H9 (cell line): ENCODE measurements around the gene NOX5. TPM values are rescaled to one million over a fixed set of nuclear protein-coding genes. Genes with fewer than 3 reads are reported as not detected.

ENCODE experiments used
- DNase-seq: peaks from one replicate; pipeline ENCODE4 v3.0.0-alpha.2; 2017
- H2AFZ ChIP-seq: one replicate; pipeline ENCODE4 v1.6.1; 2013; ENCODE audit warnings: mild to moderate bottlenecking, low read length, control low read depth, moderate library complexity
- H2AK5ac ChIP-seq: 2 replicates; pipeline ENCODE4 v1.6.1; 2013; ENCODE audit warnings: low read length, control low read depth, mixed read lengths; ENCODE audit not compliant: insufficient read length
- H2BK120ac ChIP-seq: one replicate; pipeline ENCODE4 v1.6.1; 2013; ENCODE audit warnings: low read depth, mild to moderate bottlenecking, low read length, control low read depth, inconsistent platforms; ENCODE audit not compliant: poor library complexity, severe bottlenecking
- H2BK12ac ChIP-seq: 2 replicates; pipeline ENCODE4 v1.6.1; 2013; ENCODE audit warnings: low read length, control low read depth, mixed read lengths, low read depth; ENCODE audit not compliant: insufficient read length
- H2BK15ac ChIP-seq: 2 replicates; pipeline ENCODE4 v1.6.1; 2013; ENCODE audit warnings: low read depth, low read length, control low read depth
- H2BK20ac ChIP-seq: one replicate; pipeline ENCODE4 v1.6.1; 2013; ENCODE audit warnings: low read depth, mild to moderate bottlenecking, low read length, control low read depth, inconsistent platforms; ENCODE audit not compliant: poor library complexity, severe bottlenecking
- H2BK5ac ChIP-seq: 2 replicates; pipeline ENCODE4 v1.6.1; 2013; ENCODE audit warnings: low read length, control low read depth, mixed read lengths; ENCODE audit not compliant: insufficient read length
- H3K14ac ChIP-seq: 2 replicates; pipeline ENCODE4 v1.6.1; 2013; ENCODE audit warnings: low read length, control low read depth; ENCODE audit not compliant: insufficient read depth
- H3K18ac ChIP-seq: 2 replicates; pipeline ENCODE4 v1.6.1; 2013; ENCODE audit warnings: low read depth, mild to moderate bottlenecking, mixed read lengths, low read length, control low read depth; ENCODE audit not compliant: insufficient read length
- H3K23ac ChIP-seq: 2 replicates; pipeline ENCODE4 v1.6.1; 2013; ENCODE audit warnings: low read length, control low read depth, mixed read lengths, low read depth; ENCODE audit not compliant: insufficient read length
- H3K23me2 ChIP-seq: 2 replicates; pipeline ENCODE4 v1.6.1; 2013; ENCODE audit warnings: low read depth, mild to moderate bottlenecking, mixed read lengths, low read length, control low read depth; ENCODE audit not compliant: insufficient read length, poor library complexity, severe bottlenecking
- H3K27ac ChIP-seq: 2 replicates; pipeline ENCODE4 v1.5.1; 2013; ENCODE audit warnings: low read length, control low read depth, mixed read lengths, low read depth; ENCODE audit not compliant: insufficient read length
- H3K27me3 ChIP-seq: 2 replicates; pipeline ENCODE4 v1.6.1; 2013; ENCODE audit warnings: low read length, control low read depth, inconsistent platforms; ENCODE audit not compliant: insufficient read depth
- H3K4ac ChIP-seq: 2 replicates; pipeline ENCODE4 v1.6.1; 2013; ENCODE audit warnings: low read depth, mild to moderate bottlenecking, control low read depth, inconsistent platforms, low read length, moderate library complexity
- H3K4me1 ChIP-seq: 2 replicates; pipeline ENCODE4 v1.6.1; 2013; ENCODE audit warnings: low read length, control low read depth, inconsistent platforms; ENCODE audit not compliant: insufficient read depth
- H3K4me2 ChIP-seq: 2 replicates; pipeline ENCODE4 v1.6.1; 2013; ENCODE audit warnings: low read length, control low read depth, mixed read lengths; ENCODE audit not compliant: insufficient read length, insufficient read depth
- H3K56ac ChIP-seq: 2 replicates; pipeline ENCODE4 v1.6.1; 2013; ENCODE audit warnings: low read depth, mild to moderate bottlenecking, mixed read lengths, low read length, control low read depth; ENCODE audit not compliant: insufficient read length
- H3K79me1 ChIP-seq: 2 replicates; pipeline ENCODE4 v1.6.1; 2013; ENCODE audit warnings: low read depth, mild to moderate bottlenecking, moderate library complexity, low read length, control low read depth, inconsistent platforms; ENCODE audit not compliant: insufficient read depth, poor library complexity, severe bottlenecking
- H3K79me2 ChIP-seq: 2 replicates; pipeline ENCODE4 v1.6.1; 2013; ENCODE audit warnings: low read length, control low read depth, inconsistent platforms; ENCODE audit not compliant: insufficient read depth
- H3K9ac ChIP-seq: 2 replicates; pipeline ENCODE4 v1.6.1; 2013; ENCODE audit warnings: low read length, control low read depth, mixed read lengths; ENCODE audit not compliant: insufficient read length; ENCODE audit errors: extremely low read depth
- H3K9me3 ChIP-seq: one replicate; pipeline ENCODE4 v1.6.1; 2013; ENCODE audit warnings: low read depth, low read length, inconsistent platforms; ENCODE audit not compliant: control insufficient read depth
- H3T11ph ChIP-seq: one replicate; pipeline ENCODE4 v1.6.1; 2013; ENCODE audit warnings: mild to moderate bottlenecking, low read length, control low read depth, inconsistent platforms
- H4K20me1 ChIP-seq: one replicate; pipeline ENCODE4 v1.6.1; 2013; ENCODE audit not compliant: control insufficient read depth, insufficient read length, insufficient read depth
- H4K5ac ChIP-seq: 2 replicates; pipeline ENCODE4 v1.6.1; 2013; ENCODE audit warnings: low read depth, mild to moderate bottlenecking, mixed read lengths, low read length, control low read depth; ENCODE audit not compliant: insufficient read length
- H4K8ac ChIP-seq: replicated peaks from 2 replicates; pipeline ENCODE4 v1.6.1; 2013; ENCODE audit warnings: low read length, control low read depth, mixed read lengths, low read depth; ENCODE audit not compliant: insufficient read length
- H4K91ac ChIP-seq: 2 replicates; pipeline ENCODE4 v1.6.1; 2013; ENCODE audit warnings: low read depth, mild to moderate bottlenecking, moderate library complexity, mixed read lengths, low read length, control low read depth; ENCODE audit not compliant: insufficient read length
- H3K27ac Mint-ChIP-seq, 3 experiments: 2 replicates in 2 of 3; 3 replicates in 1 of 3; pipeline ENCODE4 v1.8.0; 2020 to 2021; ENCODE audit warnings: mixed read lengths in 3 of 3, mild to moderate bottlenecking in 1 of 3, moderate library complexity in 1 of 3
- H3K27me3 Mint-ChIP-seq: 2 replicates; pipeline ENCODE4 v1.8.0; 2021; ENCODE audit warnings: low read depth, mild to moderate bottlenecking, moderate library complexity, mixed read lengths
- H3K36me3 Mint-ChIP-seq, 3 experiments: 2 replicates in 2 of 3; 3 replicates in 1 of 3; pipeline ENCODE4 v1.8.0; 2020 to 2021; ENCODE audit warnings: low read depth in 3 of 3, mixed read lengths in 3 of 3; ENCODE audit not compliant: insufficient read depth in 1 of 3
- H3K4me1 Mint-ChIP-seq, 2 experiments: 2 replicates each; pipeline ENCODE4 v1.8.0; 2020; ENCODE audit warnings: mixed read lengths in 2 of 2
- H3K4me3 Mint-ChIP-seq, 2 experiments: 2 replicates in 1 of 2; 3 replicates in 1 of 2; pipeline ENCODE4 v1.8.0; 2020 to 2021; ENCODE audit warnings: mild to moderate bottlenecking in 2 of 2, mixed read lengths in 2 of 2, moderate library complexity in 1 of 2
- H3K9me3 Mint-ChIP-seq, 2 experiments: 2 replicates in 1 of 2; 3 replicates in 1 of 2; pipeline ENCODE4 v1.8.0; 2020; ENCODE audit warnings: mild to moderate bottlenecking in 2 of 2, mixed read lengths in 2 of 2, moderate library complexity in 1 of 2
- total RNA-seq: library from RNA; stranded (reverse); gene quantifications from 2 replicates; pipeline ENCODE4 v1.2.1, GENCODE V29; 2021
- TF ChIP-seq, protein P1 (sequence below): fragments of 200-600 bp; sonication (generic); conservative IDR thresholded peaks from 3 replicates; pipeline ENCODE4 v1.8.0; 2021; ENCODE audit warnings: antibody characterized with exemption, mild to moderate bottlenecking

The NOX5 gene
- total RNA-seq, 1 experiment from 2014 or later, result 0.04 TPM

DNA sequence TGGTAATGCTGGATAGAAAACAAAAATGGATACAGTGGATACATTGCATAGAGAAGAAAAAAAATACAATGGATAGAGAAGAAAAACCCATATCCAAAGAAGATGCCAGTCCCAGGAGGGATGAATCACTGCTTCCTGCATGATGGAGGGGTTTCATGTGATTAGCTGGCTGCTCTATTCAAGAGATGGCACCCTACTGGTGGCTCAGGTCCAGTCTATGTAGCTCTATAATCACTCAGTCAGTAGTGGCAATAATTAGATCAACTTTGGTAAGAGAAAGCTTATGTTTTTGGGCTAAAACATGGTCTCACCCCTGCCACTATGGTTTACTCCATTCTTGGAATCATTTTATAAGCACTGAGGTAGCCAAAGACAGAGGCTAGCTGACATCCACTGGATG is 33.7 kb upstream of the NOX5 start:
- Histone ChIP-seq H3K4ac (no peak overlapping the region), H3K56ac (no peak overlapping the region), H2BK20ac (no peak overlapping the region), H4K8ac (no peak overlapping the region), H2BK12ac (no peak overlapping the region), H3K4me1 (no peaks in the 10 kb centered on the region), H3K23me2 (no peaks in the 10 kb centered on the region), H3K23ac (no peak overlapping the region), H3K4me2 (no peak overlapping the region), H3K27ac (no peak overlapping the region), H2BK15ac (no peak overlapping the region), H3K79me2 (no peaks in the 10 kb centered on the region), H2AFZ (no peak overlapping the region), H3K9ac (no peak overlapping the region), H3T11ph (no peak overlapping the region), H4K91ac (no peak overlapping the region), H4K5ac (no peak overlapping the region), H3K14ac (no peak overlapping the region), H2AK5ac (no peak overlapping the region), H4K20me1 (no peaks in the 10 kb centered on the region), H3K79me1 (no peaks in the 10 kb centered on the region), H2BK120ac (no peak overlapping the region), H3K18ac (no peak overlapping the region), H2BK5ac (no peak overlapping the region), H3K9me3 (no peaks in the 10 kb centered on the region), H3K27me3 (no peaks in the 10 kb centered on the region)
- no peak for DNase-seq
- H3K4me1 Mint-ChIP-seq, result no peaks in the 10 kb centered on the region
- TF ChIP-seq, protein P1, sequence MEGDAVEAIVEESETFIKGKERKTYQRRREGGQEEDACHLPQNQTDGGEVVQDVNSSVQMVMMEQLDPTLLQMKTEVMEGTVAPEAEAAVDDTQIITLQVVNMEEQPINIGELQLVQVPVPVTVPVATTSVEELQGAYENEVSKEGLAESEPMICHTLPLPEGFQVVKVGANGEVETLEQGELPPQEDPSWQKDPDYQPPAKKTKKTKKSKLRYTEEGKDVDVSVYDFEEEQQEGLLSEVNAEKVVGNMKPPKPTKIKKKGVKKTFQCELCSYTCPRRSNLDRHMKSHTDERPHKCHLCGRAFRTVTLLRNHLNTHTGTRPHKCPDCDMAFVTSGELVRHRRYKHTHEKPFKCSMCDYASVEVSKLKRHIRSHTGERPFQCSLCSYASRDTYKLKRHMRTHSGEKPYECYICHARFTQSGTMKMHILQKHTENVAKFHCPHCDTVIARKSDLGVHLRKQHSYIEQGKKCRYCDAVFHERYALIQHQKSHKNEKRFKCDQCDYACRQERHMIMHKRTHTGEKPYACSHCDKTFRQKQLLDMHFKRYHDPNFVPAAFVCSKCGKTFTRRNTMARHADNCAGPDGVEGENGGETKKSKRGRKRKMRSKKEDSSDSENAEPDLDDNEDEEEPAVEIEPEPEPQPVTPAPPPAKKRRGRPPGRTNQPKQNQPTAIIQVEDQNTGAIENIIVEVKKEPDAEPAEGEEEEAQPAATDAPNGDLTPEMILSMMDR, result no peak
- H3K36me3 Mint-ChIP-seq, result peaks cover 9 to 20% (median 14%) of the 10 kb centered on the region in 3 experiments; a peak in 6 of 7 replicates
- H3K27ac Mint-ChIP-seq, result no peak overlapping the region
- peaks cover 19 to 26% of the 10 kb centered on the region in 2 experiments for H3K9me3 Mint-ChIP-seq
- peaks cover 6% of the 10 kb centered on the region for H3K27me3 Mint-ChIP-seq
- H3K4me3 Mint-ChIP-seq, result no peak overlapping the region
